ENCODE data around the gene NOL9.

GRCh38 chr1:6530504-6531160 is 23.7 kb downstream of the NOL9 start:
- TF ChIP-seq CTCF (IDR thresholded peaks at IDR 0.05; ENCODE audit: low read length) = no peak
- no peak for TF ChIP-seq EZH2 (IDR thresholded peaks at IDR 0.05; ENCODE audit: borderline replicate concordance, low read length)

All from OCI-LY1 (cell line).